GM18508 (cell line): ENCODE data around the gene BAIAP2.

ENCODE experiments used
- ATAC-seq: cut with Tn5 transposase; IDR thresholded peaks from one replicate; pipeline ENCODE4 v1.9.1; 2021; ENCODE audit warnings: moderate number of reproducible peaks; ENCODE audit not compliant: insufficient read depth, unreplicated experiment

BAIAP2 gene

DNA sequence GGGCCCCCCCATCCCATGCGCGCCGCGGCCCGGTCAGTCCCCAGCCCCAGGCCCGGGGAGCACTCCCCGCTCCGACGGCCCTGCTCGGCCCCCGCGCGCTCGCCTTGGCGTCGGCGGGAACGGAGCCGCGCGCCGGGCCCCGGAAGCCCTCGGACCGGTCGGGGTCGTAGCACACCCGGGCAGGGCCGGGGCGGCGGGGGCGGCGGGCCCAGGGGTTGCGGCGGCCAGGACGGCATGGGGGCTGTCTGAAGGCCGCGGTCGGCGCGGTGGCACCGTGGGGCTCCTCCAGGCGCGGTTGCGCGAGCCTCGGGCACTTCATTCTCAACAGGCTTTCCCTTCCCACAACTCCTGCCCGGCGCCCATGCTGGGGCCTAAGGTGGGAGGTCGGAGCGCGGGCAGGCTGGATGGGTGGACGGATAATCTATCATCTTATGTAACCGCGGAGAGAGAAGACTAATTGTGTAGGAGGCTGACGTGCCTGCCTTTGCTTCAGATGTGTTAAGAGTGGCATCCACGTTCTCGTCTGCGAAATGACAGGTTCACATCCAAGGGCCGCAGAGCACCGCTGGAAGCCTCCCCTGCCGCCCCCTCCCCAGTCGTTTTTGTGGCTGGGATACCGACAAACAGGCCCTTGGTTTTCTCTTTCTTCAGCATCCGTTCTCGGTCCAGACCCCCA is 708 bp downstream of the BAIAP2 start:
- no peak for ATAC-seq

DNA sequence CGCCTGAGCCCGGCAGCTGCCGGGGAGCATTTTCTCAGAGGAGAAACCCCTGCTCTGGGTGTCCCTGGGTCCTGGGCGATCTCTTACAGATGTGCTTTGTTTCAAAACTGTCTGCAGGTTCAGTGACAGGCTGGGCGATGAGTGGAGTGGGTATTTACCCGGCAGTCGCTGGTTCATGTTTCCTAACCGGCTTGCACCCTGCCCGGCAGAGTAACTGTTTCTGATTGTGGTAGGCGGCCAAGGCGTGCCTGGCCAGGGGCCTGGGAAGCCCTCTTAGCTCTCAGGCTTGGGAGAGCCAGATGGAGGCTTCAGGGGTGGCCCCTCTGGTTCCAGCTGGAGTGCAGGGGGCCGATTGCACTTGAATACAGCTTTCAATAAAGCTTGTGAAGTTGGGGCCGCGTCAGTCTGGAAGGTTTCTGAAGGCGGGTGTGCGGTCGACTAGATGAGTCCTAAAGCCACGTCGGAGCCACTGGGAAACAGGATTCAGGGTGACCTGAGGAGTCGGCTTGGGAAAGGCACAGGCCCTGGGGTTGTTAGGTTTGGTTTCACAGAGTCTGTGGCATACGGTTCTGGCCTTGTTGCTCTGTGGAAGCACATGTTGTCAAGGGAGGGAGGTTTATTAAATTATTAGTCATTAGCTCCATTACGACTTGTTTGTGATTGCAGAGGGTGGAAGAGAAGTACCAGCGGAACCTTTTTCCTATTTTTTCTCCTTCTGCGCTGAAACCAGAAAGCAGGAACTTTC is 1.4 kb downstream of the BAIAP2 start:
- ATAC-seq: no peak

DNA sequence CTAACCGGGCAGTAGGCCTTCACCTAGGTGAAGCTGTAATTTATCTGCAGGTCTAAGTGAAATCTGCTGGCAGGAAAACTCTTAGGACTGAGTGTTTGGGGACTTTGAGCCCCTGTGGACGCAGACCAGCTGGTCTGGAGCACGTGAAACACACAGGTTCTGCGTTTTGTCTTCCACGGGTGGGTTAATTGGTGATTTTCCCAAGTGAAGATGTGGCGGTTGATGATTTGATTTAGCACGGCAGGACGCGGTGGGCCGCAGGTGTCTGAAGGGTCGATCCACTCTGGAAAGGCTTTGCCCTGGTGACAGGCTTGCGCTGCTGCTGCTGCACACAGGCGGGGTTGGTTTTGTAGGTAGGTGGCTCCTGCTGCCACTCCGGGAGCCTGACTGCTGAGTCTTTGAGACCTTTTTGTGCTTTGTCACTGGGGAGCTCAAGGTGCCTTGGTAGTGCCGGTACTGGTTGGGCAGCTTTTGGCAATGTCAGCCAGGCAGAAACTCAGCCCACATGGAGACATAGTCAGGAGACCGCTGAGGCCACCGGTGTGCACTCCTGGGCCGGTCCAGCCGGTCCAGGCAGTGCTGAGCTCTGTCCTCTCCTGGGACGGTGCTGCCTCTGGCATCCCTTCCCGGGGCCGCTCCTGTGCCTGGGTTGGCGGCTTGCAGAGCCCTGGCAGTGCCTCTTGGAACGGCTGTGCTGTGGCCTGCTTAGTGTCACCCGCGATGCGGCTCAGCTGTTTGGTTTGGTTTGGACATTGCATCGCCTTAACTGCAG is 2.3 kb downstream of the BAIAP2 start:
- ATAC-seq: no peak

DNA sequence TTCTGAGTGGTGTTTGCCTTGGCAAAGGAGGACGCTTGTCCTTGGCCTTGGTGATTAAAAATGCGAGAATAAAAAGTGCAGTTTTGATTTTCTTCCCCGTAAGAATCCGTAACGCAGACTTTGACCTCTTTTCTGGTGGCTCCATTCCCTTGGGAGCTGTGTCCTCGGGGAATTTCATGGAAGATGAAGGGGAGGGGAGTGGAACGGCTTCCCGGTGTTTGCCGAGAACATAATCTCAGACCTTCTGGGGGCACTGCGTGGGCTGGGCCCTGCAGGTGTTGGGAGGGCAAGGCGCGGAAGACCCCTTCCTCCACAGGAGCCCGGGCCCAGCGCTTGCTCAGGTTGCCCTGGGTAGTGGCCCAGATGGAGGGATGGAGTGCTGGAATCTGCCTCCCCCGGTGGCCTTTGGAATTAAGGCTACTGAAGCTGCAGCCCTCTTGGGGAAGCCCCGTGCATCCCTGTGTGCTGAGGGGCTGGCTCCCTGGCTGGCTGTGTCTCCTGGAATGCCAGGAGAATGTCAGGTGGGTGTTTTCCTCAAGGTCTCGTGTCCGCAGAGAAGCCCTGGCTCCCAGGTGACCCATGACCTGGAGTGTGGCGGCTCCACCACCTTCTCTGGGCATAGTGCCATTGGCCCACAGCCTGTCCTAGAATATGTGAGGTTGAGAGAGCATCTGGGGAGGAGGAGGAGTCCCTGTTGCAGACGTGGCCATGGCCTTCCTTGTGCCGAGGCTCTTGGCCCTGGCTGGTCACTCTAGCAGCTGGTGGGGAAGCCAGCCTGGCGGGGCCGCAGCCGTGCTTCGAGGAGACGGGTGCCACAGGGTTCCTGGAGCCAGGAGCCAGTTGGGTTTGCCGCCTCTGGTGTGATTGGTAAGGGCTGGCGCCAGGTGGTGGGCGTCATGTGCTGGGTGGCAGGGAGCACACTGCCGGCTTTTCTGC is 3.1 kb downstream of the BAIAP2 start:
- no peak for ATAC-seq

DNA sequence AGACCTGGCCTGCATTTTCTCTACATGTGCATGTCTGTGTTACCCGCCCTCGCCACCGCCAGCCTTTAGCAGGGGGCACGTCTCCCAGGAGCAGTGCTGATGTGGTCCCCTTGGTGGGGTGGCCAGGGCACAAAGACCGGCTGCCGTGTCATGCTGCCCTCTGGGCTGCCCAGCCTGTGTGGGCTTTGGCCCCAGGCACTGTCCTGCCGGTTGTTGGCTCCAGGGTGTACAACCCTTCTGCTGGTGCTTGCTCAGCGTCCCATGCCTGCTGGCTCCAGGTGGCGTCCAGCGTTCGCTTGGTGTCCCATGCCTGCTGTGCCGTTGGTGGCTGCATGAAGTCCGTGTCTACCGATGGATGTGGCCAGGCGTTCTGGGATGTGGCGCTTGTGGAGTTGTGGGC is 4.1 kb downstream of the BAIAP2 start:
- ATAC-seq: no peak

DNA sequence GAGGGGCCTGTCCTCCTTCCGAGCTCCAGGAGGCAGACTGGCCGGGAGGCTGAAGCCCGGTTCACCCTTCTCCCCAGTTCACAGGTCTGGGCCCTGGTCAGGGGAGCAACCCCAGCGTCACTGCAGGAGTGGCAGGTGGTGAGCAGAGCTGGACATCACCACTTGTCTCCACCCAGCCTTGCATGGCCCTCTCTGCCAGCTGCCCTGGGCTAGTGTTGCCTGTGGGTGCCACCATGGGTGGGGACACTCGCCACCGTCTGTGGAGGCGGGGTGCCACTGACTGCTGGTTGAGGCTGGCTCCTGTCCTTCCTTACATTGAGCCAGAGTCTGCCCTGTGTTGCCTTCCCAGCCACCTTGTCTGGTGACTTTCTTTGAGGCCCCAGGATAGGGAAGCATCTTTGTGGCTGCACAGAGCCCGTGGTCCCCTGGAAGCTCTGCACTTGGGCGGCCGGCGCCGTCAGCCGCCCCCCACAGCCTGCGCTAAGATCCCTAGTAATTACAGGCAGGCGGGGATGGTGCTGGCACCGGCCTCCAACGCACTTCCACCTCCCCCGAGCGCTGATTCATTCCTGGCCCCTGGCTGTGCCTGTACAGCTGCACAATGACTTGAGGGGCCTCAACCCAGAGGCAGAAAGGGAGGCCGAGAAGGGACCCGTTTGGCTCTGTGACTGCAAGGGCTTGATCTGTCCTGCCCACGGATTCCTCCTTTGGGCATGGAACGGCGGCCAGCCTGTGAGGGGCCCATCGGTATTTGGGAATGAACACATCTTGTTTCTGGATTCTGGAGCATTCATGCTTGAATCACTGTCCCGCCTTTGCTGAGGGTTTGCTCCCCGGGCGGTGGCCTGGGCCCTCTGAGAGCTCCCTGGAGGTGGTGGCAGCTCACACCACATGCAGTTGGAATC is 5.2 kb downstream of the BAIAP2 start:
- no peak for ATAC-seq

DNA sequence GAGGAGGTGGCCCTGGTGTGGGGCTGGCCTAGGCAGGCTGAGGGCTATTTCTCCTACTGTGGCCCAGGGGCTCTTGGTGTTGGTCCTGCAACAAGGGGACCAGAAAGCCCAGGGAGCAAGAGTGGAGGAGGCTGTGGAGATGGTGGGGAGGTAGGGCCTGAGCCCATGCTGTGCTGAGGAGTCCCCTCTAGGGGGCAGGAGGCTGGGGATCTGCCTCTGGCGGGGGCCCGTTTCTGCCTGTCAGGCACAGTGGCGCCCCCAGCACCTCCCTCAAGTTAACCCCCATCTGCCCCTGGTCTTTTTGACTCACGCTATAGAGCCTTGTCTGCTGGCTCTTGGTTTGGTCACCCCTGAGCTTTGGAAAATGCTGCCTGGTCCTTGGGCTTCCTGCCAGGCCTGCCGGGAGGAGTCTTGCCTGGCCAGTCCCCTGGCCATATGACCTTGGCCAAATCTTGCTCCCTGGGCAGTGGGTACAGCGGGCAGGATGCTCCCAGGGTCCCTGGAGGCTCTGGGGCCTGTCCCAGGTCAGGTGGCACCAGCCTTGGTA is 5.9 kb downstream of the BAIAP2 start:
- ATAC-seq: no peak

DNA sequence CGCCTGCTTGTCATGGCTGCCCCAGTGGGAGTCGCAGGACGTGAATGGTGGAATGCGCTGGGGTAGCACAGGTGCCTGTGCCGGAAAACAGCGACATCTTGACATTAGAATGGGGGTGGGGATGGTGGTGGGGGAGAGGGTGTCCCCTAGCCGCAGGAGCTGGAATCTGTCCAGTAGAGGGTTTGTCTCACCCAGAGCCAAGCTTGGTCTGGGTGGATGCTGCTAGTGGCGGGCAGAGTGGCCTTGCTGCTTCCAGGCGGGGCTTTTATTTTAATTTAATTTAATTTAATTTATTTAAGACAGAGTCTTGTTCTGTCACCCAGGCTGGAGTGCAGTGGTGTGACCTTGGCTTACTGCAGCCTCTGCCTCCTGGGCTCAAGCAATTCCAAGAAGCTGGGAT is 7.7 kb downstream of the BAIAP2 start:
- ATAC-seq: no peak

DNA sequence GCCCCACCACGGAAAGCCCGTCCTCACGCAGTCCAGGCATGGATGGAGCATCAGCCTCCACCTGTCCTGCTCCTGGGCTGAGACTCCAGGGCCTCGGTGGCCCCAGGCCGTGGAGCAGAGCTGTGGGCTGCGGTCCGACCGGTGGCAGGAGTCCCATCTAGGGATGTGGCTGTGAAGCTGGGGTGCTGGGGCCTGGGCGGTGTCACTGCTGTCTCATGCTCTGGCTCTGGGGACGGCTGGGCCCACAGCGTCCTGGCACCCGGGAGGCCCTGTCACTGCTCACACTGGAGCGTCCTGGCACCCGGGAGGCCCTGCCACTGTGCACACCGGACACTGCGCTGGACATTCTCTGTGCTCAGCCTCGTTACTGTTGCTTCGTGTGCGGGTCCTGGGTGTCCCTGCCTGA is 8.4 kb downstream of the BAIAP2 start:
- no peak for ATAC-seq

DNA sequence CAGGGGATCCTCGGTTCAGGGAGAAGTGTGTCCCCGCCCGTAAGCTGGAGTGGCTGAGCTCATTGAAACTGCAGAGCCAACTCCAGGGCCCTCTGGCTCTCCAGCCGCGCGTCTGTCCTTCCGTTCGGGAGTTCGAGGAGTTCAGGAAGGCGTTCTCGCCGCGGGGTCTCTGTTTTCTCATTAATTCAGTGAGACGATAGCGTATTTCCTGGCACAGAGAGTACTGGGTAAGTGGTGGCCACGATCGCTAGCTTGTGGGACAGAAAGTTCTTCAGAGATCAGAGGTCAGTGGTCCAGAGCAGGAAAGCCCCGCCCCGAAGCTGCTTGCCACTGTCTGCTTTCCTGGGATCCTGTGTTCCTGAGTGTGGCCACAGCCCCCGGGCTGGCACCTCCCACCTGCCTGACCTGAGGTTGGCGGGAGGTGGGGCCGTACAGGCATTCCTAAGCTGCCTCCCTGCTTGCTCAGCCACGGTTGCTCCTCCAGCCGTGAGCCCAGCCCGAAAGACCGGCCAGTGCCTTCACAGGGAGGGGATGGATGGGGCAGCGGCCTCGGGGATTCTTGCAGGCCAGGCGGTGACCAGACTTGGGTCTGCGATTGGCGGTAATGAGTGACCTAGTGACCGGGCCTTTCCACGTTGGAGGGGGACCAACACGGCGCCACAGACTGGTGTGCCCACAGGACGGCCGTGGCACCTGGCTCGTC is 8.9 kb downstream of the BAIAP2 start:
- no peak for ATAC-seq

DNA sequence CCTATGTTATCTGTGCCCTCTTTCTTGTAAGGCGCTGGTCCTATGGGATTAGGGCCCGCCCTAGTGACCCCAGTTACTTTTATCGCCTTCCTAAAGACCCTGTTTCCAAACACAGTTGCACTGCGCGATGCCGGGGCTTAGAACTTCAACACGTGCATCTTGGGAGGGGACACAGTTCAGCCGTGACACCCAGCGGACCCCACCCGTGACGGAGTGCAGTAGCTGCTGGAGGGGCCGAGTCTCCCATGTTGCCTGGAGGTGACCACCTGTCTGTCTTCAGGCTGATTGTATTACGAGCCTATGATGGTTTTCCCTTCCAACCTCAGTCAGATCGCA is 9.4 kb downstream of the BAIAP2 start:
- no peak for ATAC-seq

DNA sequence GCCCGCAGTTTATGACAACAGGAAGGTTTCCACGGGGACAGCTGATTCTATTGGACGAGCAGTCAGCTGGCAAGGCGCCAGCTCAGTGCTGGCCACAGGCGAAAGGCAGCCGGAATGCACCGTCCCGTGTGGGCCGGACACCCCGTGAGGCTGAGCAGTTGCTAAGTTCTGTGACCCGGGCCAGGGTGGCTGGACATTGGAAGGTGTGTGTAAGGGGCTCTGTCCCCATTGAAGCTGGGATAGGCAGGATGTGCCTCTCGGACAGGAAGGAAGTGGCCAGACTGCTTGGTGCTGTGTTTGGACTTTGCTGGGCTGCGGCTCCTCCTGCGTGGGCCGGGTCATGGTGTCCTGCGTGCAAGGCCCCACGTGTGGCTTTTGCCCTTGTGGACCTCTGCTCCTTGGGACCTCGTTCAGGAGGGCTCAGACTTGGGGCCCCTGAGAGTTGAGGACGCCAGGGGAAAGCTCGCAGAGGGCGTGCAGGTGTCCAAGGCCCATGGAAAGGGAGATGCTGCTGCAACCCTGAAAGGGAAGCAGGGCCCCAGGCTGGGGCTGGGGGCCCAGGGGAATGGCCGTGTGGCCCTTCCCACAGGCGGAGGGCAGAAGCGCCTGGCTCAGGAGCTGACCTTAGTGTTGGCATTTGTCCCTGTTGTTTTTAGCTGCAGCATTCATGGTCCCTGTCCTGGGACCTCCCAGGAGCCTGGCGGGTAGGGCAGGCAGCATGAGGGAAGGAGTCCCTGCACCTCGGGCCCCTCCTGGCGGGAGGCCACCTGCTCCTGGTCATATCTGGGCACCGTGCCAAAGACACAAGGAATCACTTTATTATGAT is 10.0 kb downstream of the BAIAP2 start:
- ATAC-seq: no peak

DNA sequence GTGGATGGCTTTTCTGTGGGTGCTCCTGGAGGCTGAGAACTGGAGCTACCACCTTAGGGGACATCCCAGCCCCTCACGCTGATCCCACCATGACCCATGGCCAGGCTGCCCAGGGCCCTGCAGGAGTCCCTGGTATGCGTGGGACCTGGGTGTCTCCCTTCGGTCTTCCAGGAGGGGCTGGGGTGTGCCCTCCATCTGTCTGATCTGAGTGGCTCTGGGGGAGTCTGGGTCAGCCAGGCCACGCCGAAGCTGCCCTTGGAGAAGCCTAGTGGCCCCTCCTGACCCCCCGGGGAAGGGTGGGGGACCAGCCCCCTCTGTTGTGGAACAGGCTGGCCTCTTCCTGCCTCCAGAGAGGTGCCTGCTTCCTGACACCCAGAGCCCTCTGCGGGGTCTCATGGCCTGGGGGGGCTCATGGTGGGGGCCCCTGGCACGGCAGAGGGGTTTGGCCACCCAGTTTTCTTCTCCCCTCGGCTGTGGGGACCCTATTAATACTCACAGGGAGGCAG is 10.7 kb downstream of the BAIAP2 start:
- ATAC-seq: no peak

DNA sequence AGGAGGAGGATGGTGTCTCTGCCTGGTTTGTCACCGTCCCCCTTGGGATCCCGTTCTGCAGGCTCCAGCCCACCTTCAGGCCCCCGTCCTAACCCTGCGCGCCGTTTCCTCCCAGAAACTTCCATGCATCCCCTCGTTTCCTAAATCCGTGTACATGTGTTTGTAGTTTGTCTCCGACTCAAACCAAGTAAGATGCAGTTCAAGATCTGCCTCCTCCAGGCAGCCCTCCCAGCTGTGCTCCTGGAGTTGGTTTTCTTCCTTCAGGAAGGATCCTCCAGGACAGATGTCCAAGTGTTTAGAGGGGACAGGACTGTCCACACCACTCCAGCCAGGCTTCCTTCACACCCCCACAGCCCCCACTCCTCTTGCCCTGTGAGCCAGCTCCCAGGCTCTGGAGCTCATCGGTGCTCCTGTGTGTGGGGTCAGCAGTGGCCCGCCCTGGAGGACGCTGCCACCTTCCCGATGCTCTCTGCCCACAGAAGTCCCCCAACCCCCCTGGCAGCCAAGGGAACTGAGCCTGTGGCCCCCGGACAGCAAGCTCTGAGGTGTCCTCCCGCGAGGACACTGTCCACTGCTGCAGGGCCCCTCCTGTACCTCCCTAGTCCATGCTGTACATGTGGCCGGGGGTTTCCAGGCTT is 11.3 kb downstream of the BAIAP2 start:
- no peak for ATAC-seq

DNA sequence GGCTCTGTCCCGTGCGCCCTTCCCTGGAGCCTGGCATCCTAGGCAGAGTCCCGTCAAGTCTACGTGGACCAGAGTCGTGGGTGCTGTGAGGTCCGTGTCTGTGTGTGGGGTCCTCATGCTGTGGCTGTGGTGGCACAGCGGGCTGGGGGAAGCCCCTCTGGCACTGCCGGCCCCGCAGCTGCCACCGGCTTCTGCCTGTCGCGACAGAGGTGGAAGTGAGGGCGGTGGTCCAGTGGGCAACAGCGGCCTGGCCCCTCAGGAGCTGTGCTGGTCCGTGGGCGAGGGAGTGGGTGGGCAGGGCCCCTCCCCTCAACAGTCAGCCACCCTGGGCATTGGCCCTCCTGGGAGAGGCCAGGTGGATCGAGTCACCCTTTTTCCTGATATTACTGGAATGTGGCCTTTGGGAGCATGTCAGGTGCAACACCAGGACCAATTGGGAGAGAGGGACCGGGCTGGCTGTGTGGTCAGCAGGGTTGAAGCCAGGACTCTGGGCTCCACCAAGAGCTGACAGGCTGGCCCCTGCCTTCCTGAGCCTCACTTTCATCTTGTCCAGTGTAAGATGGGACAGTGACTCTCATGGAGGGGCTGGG is 11.9 kb downstream of the BAIAP2 start:
- ATAC-seq: no peak

DNA sequence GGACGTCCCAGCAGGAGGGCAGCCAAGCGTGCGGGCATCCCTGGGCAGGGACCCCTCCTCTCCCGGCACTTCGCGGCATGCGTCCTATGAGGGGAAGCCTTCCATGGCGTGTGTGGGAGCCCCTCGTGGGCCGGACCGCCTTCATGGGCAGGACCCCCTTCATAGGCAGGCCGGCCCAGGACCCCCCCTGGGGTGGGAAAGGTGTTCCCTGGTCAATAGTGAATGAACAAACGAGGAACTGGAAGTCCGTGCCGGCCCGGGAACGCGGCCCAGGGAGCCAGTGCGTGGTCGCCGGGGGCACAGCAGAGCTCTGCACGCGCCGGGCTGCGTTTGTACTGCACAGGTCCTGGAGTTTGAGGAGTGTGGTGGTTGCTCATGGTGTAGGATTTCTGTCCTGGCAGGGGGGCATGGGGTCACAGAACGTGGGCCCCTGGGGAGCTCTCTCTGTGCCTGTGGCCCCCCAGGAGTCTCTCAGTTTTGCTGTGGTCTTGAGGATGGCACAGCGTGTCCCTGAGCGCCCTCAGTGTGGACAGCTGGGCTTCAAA is 13.9 kb downstream of the BAIAP2 start:
- ATAC-seq: no peak
